Heart left ventricle (tissue), 13 donors: ENCODE results near the gene FAM151A.

Experiments
- CTCF ChIP-seq, 12 donors: fragments of 200-600 bp; sonication (generic) in 4 of 12; IDR thresholded peaks; one replicate each; pipeline versions ENCODE4 v1.5.0 to v1.8.0; 2018 to 2022; ENCODE audit warnings: antibody characterized with exemption in 12 of 12, mild to moderate bottlenecking in 5 of 12
- POLR2A ChIP-seq, 2 donors: fragments of 450-650 bp; IDR thresholded peaks; one replicate each; pipeline ENCODE4 v1.6.1; 2017; ENCODE audit warnings: antibody characterized with exemption in 2 of 2, mild to moderate bottlenecking in 2 of 2, moderate library complexity in 2 of 2
- donor health status: ischemic (EF 13 %, LVEDD 7.1; RV severe dilation, severe dysfunction).
- donor health status: DM: no; HTN: yes; CAD: no.
- donor health status: DM: no; HTN: no; CAD: no.
- donor health status: ischemic (EF 25% LVEDD 6.9; RV normal size, moderate dysfunction).
- donor health status: ischemic (EF 25% LVEDD 5.7; RV mildly dilated, moderate dysfunction).
- donor health status: ischemic (EF 35%, LVEDD 5.7; RV mildly dilated, moderate dysfunction).
- donor health status: nonischemic (EF 11% LVEDD 7.7; RV severe dilation, severe dysfunction).
- donor health status: DM: yes; HTN: yes; CAD: no.
- donor health status: PGD.
- donor health status: ischemic (EF 29% LVEDD 5.4; RV normal size, mild dysfunction).
- donor health status: nonischemic (EF 23%, LVEDD 6.1; RV moderate dilation, normal function).

GRCh38 chr1:54569339-54569738 lies 54.0 kb downstream of the FAM151A start:
- TF ChIP-seq POLR2A (IDR thresholded peaks at IDR 0.05) (no peak), CTCF (IDR thresholded peaks at IDR 0.05) (no peak)
